Measurements from ENCODE around the gene SF1. TPM values are rescaled to one million over a fixed set of nuclear protein-coding genes. Genes with fewer than 3 reads are reported as not detected.

Gene SF1
- total and polyA plus RNA-seq, 9 of the 15 experiments (the other 6 are each of a cell fraction or from before 2014, with no cell fraction given) = 13.1 to 334 (median 111) TPM

DNA sequence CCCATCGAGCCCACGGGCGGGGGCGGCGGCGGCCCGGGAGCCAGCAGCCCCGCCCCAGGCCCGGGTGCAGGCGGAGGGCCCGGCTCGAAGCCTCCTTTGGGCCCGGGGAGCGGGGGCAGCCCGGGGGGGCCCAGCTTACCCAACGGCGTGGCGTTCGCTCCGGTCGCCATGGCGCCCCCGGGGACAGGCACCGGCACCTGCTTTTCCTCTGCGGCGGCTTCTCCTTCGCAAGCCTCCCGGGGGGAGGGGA is 194 bp downstream of the SF1 start (continued):
- TF ChIP-seq ZNF76 (CRISPR knock-in tag; IDR thresholded peaks at IDR 0.05; ENCODE audit: borderline replicate concordance) (no peak), GATA2 (CRISPR knock-in tag; IDR thresholded peaks at IDR 0.05) (no peak), CXXC5 (CRISPR knock-in tag; IDR thresholded peaks at IDR 0.05) (no peak), CHD1 (IDR thresholded peaks at IDR 0.05; ENCODE audit: low read length) (peak; percentile 91), ZNF232 (CRISPR knock-in tag; IDR thresholded peaks at IDR 0.05) (no peak), TAF7 (tag; IDR thresholded peaks at IDR 0.05) (no peak), TRIM24 (IDR thresholded peaks at IDR 0.05) (no peak), HLTF (IDR thresholded peaks at IDR 0.05) (no peak), TFAM (CRISPR knock-in tag; conservative IDR thresholded peaks at IDR 0.05) (no peak), ZBTB2 (IDR thresholded peaks at IDR 0.05) (no peak), VEZF1 (CRISPR knock-in tag; IDR thresholded peaks at IDR 0.05) (peak; percentile 71; the same call in 1 of the 2 replicates), THRAP3 (IDR thresholded peaks at IDR 0.05; ENCODE audit: borderline replicate concordance) (no peak), ZNF140 (CRISPR knock-in tag; IDR thresholded peaks at IDR 0.05) (no peak), TAF9B (IDR thresholded peaks at IDR 0.05; ENCODE audit: partially characterized antibody) (peak; percentile 23), HDAC2 (IDR thresholded peaks at IDR 0.05) (no peak), FOXM1 (IDR thresholded peaks at IDR 0.05; ENCODE audit: low read depth) (no peak), FOXM1 (CRISPR knock-in tag; IDR thresholded peaks at IDR 0.05; ENCODE audit: low read depth) (0 out of 2 replicates have a peak, but pooled peaks have one; percentile 70), RAD21 (CRISPR knock-in tag; conservative IDR thresholded peaks at IDR 0.05 in 1 of 2, IDR thresholded peaks at IDR 0.05 in 1 of 2) (no peak), RBM39 (optimal IDR thresholded peaks at IDR 0.05; ENCODE audit: low read depth, low read length) (no peak), MLX (CRISPR knock-in tag; conservative IDR thresholded peaks at IDR 0.05) (no peak), ZBTB9 (CRISPR knock-in tag; IDR thresholded peaks at IDR 0.05) (no peak), KDM2B (CRISPR knock-in tag; IDR thresholded peaks at IDR 0.05) (peak; percentile 37; the same call in 1 of the 2 replicates), TGIF2 (CRISPR knock-in tag; IDR thresholded peaks at IDR 0.05) (peak; percentile 51; the same call in 1 of the 2 replicates)
- TF ChIP-seq, protein P1, sequence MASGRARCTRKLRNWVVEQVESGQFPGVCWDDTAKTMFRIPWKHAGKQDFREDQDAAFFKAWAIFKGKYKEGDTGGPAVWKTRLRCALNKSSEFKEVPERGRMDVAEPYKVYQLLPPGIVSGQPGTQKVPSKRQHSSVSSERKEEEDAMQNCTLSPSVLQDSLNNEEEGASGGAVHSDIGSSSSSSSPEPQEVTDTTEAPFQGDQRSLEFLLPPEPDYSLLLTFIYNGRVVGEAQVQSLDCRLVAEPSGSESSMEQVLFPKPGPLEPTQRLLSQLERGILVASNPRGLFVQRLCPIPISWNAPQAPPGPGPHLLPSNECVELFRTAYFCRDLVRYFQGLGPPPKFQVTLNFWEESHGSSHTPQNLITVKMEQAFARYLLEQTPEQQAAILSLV (tag; IDR thresholded peaks at IDR 0.05) = no peak
- TF ChIP-seq, protein P2, sequence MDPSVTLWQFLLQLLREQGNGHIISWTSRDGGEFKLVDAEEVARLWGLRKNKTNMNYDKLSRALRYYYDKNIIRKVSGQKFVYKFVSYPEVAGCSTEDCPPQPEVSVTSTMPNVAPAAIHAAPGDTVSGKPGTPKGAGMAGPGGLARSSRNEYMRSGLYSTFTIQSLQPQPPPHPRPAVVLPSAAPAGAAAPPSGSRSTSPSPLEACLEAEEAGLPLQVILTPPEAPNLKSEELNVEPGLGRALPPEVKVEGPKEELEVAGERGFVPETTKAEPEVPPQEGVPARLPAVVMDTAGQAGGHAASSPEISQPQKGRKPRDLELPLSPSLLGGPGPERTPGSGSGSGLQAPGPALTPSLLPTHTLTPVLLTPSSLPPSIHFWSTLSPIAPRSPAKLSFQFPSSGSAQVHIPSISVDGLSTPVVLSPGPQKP (CRISPR knock-in tag; IDR thresholded peaks at IDR 0.05) = no peak

All from K562 (cell line).